ENCODE data around the gene PALLD. TPM values are rescaled to one million over a fixed set of nuclear protein-coding genes. Genes with fewer than 3 reads are reported as not detected.

The PALLD gene
- total RNA-seq, 1 experiment from 2014 or later = 166 TPM

DNA sequence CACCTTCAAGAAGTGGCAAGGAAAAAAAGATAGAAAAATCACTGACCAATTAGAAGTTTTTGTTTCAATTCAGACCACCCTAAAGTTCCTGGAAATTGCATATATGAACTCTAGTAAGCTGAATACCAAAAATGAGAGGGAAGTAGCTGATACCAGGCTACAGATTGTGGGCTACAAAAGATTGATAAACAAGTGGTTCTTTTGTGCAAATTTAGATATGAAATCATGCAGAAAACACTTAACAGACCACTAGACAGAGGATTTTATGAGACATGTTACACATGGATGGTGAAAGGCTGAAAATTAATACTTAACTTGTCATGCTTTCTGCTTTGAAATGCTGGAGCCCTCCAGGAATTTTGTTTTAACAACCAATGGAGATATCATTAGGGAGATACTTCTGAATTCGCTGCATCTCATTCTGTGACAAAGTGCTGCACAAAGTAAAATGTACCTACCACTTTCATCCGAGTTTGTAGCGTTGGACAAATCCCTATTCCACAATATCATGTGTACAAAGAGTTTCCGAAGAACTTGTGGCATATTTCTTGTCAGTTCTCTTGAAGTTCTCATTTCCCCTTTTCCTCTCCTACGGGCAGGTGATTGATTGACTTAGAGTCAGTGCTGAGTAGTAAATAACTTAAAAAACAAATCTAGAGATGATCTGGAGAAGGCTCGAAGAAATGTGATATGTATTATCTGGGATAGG is 235.0 kb downstream of the PALLD start:
- ChIA-PET CTCF (no interaction called here), POLR2A (no interaction called here), RAD21 (ENCODE audit: low non-redundant PET in 1 of 2, low total read pairs in 2 of 2, uncharacterized antibody in 2 of 2, unreplicated experiment in 2 of 2) (no interaction called here)
- Histone ChIP-seq H3K4me2 (ENCODE audit: low read length) (no peak overlapping the region), H3K9me2 (ENCODE audit: insufficient read depth) (no peaks in the 10 kb centered on the region), H3K4me3 (replicated peaks in 1 of 2; ENCODE audit: low read depth in 1 of 2, low read length in 2 of 2) (no peak overlapping the region), H2AFZ (ENCODE audit: low read depth, low read length, poor library complexity, severe bottlenecking) (no peak overlapping the region), H4K20me1 (ENCODE audit: insufficient read depth) (no peaks in the 10 kb centered on the region), H3K27me3 (ENCODE audit: insufficient read depth, low read length) (no peaks in the 10 kb centered on the region), H3K36me3 (ENCODE audit: control insufficient read depth in 1 of 2, insufficient read depth in 2 of 2, low read length in 2 of 2) (no peaks in the 10 kb centered on the region), H3K4me1 (ENCODE audit: control insufficient read depth in 1 of 2, insufficient read depth in 2 of 2, low read length in 2 of 2) (no peaks in the 10 kb centered on the region; a peak in 1 of 4 replicates), H3K79me2 (ENCODE audit: insufficient read depth, low read length) (no peaks in the 10 kb centered on the region), H3K9ac (ENCODE audit: low read length) (no peak overlapping the region), H3K27ac (ENCODE audit: low read depth, low read length) (no peak overlapping the region), H3K9me3 (ENCODE audit: control insufficient read depth in 1 of 2, insufficient read depth in 1 of 2, low read depth in 1 of 2, low read length in 2 of 2) (no peaks in the 10 kb centered on the region)
- intact Hi-C loops (cut with micrococcal nuclease) = no loop called here
- no TSS peak for BruUV-seq (replicated peaks)
- TF ChIP-seq SP1 (IDR thresholded peaks at IDR 0.05; ENCODE audit: low read depth) = no peak
- TF ChIP-seq CEBPB (IDR thresholded peaks at IDR 0.05; ENCODE audit: low read depth) = no peak
- TF ChIP-seq, protein P1, sequence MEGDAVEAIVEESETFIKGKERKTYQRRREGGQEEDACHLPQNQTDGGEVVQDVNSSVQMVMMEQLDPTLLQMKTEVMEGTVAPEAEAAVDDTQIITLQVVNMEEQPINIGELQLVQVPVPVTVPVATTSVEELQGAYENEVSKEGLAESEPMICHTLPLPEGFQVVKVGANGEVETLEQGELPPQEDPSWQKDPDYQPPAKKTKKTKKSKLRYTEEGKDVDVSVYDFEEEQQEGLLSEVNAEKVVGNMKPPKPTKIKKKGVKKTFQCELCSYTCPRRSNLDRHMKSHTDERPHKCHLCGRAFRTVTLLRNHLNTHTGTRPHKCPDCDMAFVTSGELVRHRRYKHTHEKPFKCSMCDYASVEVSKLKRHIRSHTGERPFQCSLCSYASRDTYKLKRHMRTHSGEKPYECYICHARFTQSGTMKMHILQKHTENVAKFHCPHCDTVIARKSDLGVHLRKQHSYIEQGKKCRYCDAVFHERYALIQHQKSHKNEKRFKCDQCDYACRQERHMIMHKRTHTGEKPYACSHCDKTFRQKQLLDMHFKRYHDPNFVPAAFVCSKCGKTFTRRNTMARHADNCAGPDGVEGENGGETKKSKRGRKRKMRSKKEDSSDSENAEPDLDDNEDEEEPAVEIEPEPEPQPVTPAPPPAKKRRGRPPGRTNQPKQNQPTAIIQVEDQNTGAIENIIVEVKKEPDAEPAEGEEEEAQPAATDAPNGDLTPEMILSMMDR (IDR thresholded peaks at IDR 0.05 in 2 of 3, conservative IDR thresholded peaks at IDR 0.05 in 1 of 3; ENCODE audit: borderline replicate concordance in 1 of 3, insufficient read depth in 1 of 3, low read depth in 2 of 3, low read length in 2 of 3) = no peak
- TF ChIP-seq JUND (IDR thresholded peaks at IDR 0.05) = no peak
- TF ChIP-seq POLR2A (IDR thresholded peaks at IDR 0.05; ENCODE audit: borderline replicate concordance, extremely low read depth, insufficient read depth, insufficient read length) = no peak
- no peak for TF ChIP-seq SRF (IDR thresholded peaks at IDR 0.05; ENCODE audit: low read depth)
- TF ChIP-seq EGR1 (IDR thresholded peaks at IDR 0.05; ENCODE audit: low read depth) = no peak
- TF ChIP-seq, protein P2, sequence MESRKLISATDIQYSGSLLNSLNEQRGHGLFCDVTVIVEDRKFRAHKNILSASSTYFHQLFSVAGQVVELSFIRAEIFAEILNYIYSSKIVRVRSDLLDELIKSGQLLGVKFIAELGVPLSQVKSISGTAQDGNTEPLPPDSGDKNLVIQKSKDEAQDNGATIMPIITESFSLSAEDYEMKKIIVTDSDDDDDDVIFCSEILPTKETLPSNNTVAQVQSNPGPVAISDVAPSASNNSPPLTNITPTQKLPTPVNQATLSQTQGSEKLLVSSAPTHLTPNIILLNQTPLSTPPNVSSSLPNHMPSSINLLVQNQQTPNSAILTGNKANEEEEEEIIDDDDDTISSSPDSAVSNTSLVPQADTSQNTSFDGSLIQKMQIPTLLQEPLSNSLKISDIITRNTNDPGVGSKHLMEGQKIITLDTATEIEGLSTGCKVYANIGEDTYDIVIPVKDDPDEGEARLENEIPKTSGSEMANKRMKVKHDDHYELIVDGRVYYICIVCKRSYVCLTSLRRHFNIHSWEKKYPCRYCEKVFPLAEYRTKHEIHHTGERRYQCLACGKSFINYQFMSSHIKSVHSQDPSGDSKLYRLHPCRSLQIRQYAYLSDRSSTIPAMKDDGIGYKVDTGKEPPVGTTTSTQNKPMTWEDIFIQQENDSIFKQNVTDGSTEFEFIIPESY (IDR thresholded peaks at IDR 0.05; ENCODE audit: extremely low read depth, insufficient replicate concordance, low read length) = no peak
- no peak for TF ChIP-seq ELF1 (IDR thresholded peaks at IDR 0.05; ENCODE audit: borderline replicate concordance, low read depth)
- TF ChIP-seq EZH2phosphoT487 (IDR thresholded peaks at IDR 0.05; ENCODE audit: borderline replicate concordance) = no peak
- TF ChIP-seq TCF7L2 (IDR thresholded peaks at IDR 0.05; ENCODE audit: borderline replicate concordance, extremely low read depth, insufficient read depth, insufficient read length) = no peak
- TF ChIP-seq, protein P3, sequence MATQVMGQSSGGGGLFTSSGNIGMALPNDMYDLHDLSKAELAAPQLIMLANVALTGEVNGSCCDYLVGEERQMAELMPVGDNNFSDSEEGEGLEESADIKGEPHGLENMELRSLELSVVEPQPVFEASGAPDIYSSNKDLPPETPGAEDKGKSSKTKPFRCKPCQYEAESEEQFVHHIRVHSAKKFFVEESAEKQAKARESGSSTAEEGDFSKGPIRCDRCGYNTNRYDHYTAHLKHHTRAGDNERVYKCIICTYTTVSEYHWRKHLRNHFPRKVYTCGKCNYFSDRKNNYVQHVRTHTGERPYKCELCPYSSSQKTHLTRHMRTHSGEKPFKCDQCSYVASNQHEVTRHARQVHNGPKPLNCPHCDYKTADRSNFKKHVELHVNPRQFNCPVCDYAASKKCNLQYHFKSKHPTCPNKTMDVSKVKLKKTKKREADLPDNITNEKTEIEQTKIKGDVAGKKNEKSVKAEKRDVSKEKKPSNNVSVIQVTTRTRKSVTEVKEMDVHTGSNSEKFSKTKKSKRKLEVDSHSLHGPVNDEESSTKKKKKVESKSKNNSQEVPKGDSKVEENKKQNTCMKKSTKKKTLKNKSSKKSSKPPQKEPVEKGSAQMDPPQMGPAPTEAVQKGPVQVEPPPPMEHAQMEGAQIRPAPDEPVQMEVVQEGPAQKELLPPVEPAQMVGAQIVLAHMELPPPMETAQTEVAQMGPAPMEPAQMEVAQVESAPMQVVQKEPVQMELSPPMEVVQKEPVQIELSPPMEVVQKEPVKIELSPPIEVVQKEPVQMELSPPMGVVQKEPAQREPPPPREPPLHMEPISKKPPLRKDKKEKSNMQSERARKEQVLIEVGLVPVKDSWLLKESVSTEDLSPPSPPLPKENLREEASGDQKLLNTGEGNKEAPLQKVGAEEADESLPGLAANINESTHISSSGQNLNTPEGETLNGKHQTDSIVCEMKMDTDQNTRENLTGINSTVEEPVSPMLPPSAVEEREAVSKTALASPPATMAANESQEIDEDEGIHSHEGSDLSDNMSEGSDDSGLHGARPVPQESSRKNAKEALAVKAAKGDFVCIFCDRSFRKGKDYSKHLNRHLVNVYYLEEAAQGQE (IDR thresholded peaks at IDR 0.05; ENCODE audit: low read depth) = no peak
- no peak for TF ChIP-seq RAD21 (IDR thresholded peaks at IDR 0.05; ENCODE audit: low read depth)
- no peak for TF ChIP-seq POLR2AphosphoS5 (IDR thresholded peaks at IDR 0.05; ENCODE audit: low read depth, low read length)
- no peak for TF ChIP-seq ZFX (IDR thresholded peaks at IDR 0.05)
- ATAC-seq (no peak), DNase-seq (ENCODE audit: low read depth, low spot score) (no peak)
